Lower leg skin (tissue), 3 donors: ENCODE data around the gene C19orf81.

Experiments
- POLR2A ChIP-seq, 2 donors: fragments of 450-650 bp; IDR thresholded peaks; one replicate each; pipeline ENCODE4 v1.6.1; 2016 to 2017; ENCODE audit warnings: antibody characterized with exemption in 2 of 2, mild to moderate bottlenecking in 1 of 2, moderate library complexity in 1 of 2
- TF ChIP-seq, protein P1 (sequence below), 3 donors: fragments of 450-650 bp; IDR thresholded peaks; one replicate each; pipeline ENCODE4 v1.5.1; 2016; ENCODE audit warnings: antibody characterized with exemption in 3 of 3, mild to moderate bottlenecking in 3 of 3, moderate library complexity in 2 of 3

DNA sequence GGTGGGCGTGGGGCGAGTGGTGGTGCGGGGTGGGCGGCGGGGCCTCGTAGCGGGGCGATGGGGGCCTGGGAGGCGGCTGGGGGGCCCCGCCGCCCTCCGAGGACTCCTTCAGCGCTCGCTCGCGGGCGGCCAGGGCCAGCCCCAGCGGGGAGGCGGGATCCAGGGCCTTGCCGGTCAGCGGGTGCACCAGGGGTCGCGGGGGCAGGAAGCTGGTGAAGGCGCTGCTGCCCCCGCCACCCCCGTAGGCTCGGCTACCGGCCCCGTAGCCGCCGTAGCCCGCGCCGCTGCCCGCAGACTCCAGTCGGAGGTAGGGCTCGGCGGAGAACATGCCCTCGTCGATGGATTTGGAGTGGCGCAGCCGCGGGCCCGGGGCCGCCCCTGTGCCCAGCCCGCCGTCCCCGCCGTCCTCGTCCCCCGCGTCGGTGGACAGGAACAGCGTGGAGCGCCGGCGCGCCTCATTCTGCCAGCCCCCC is 18.6 kb downstream of the C19orf81 start:
- TF ChIP-seq, protein P1, sequence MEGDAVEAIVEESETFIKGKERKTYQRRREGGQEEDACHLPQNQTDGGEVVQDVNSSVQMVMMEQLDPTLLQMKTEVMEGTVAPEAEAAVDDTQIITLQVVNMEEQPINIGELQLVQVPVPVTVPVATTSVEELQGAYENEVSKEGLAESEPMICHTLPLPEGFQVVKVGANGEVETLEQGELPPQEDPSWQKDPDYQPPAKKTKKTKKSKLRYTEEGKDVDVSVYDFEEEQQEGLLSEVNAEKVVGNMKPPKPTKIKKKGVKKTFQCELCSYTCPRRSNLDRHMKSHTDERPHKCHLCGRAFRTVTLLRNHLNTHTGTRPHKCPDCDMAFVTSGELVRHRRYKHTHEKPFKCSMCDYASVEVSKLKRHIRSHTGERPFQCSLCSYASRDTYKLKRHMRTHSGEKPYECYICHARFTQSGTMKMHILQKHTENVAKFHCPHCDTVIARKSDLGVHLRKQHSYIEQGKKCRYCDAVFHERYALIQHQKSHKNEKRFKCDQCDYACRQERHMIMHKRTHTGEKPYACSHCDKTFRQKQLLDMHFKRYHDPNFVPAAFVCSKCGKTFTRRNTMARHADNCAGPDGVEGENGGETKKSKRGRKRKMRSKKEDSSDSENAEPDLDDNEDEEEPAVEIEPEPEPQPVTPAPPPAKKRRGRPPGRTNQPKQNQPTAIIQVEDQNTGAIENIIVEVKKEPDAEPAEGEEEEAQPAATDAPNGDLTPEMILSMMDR (IDR thresholded peaks at IDR 0.05): no peak
- no peak for TF ChIP-seq POLR2A (IDR thresholded peaks at IDR 0.05)
